Activated naive CD4-positive, alpha-beta T cell treated with anti-CD3 and anti-CD28 coated beads, Interleukin-2, amount 50 U/mL, for 16 hours (primary cell): ENCODE results near the gene FBXO17.
A peak's percentile ranks its signal among the peaks of the same experiment; 100 is the strongest.
"Not testable (repeated sequence)": the region's sequence is repeated elsewhere in the genome, so short reads cannot be mapped to it uniquely, and the experiment has no call there.

Experiments
- DNase-seq: peaks from one replicate; pipeline ENCODE4 v3.0.0-alpha.2; 2020

FBXO17 gene

GRCh38 chr19:38979812-38980211 is 4.3 kb upstream of the FBXO17 start:
- no peak for DNase-seq

GRCh38 chr19:38978326-38978689 is 2.8 kb upstream of the FBXO17 start:
- no peak for DNase-seq

GRCh38 chr19:38977445-38978325 is 2.1 kb upstream of the FBXO17 start:
- no peak for DNase-seq

- DNase-seq: no peak
These were observed 324 bp upstream of the FBXO17 start for GRCh38 chr19:38975861-38976271.

- no peak for DNase-seq
These were observed 823 bp downstream of the FBXO17 start for GRCh38 chr19:38974624-38975213.

GRCh38 chr19:38971672-38972071 is 3.9 kb downstream of the FBXO17 start:
- no peak for DNase-seq

GRCh38 chr19:38970664-38971532 is 4.6 kb downstream of the FBXO17 start:
- no peak for DNase-seq

GRCh38 chr19:38966149-38966548 is 9.4 kb downstream of the FBXO17 start:
- not testable (repeated sequence) for DNase-seq

GRCh38 chr19:38964738-38965137 is 10.8 kb downstream of the FBXO17 start:
- DNase-seq: no peak

GRCh38 chr19:38959618-38960017 is 15.9 kb downstream of the FBXO17 start:
- DNase-seq: no peak

- no peak for DNase-seq
These were observed 17.2 kb downstream of the FBXO17 start for GRCh38 chr19:38958301-38958700.

- no peak for DNase-seq
These were observed 19.3 kb downstream of the FBXO17 start for GRCh38 chr19:38956264-38956663.

- DNase-seq: no peak
These were observed 21.9 kb downstream of the FBXO17 start for GRCh38 chr19:38953677-38954076.

- no peak for DNase-seq
These were observed 23.0 kb downstream of the FBXO17 start for GRCh38 chr19:38952395-38953165.

GRCh38 chr19:38951187-38951586 is 24.4 kb downstream of the FBXO17 start:
- no peak for DNase-seq

- peak; percentile 87 for DNase-seq
These were observed 25.8 kb downstream of the FBXO17 start for GRCh38 chr19:38949580-38950367.

- no peak for DNase-seq
These were observed 29.1 kb downstream of the FBXO17 start for GRCh38 chr19:38946229-38947010.

GRCh38 chr19:38945562-38946228 is 29.8 kb downstream of the FBXO17 start:
- DNase-seq: no peak

GRCh38 chr19:38944981-38945506 is 30.5 kb downstream of the FBXO17 start:
- DNase-seq: no peak
